Limb (tissue), 2 donors: Measurements from ENCODE around the gene LDB2.
"Not testable (repeated sequence)": the region's sequence is repeated elsewhere in the genome, so short reads cannot be mapped to it uniquely, and the experiment has no call there.

Experiments used
- DNase-seq, 2 donors: peaks; one replicate each; pipeline ENCODE4 v3.0.0-alpha.2; 2016; ENCODE audit errors: extremely low spot score in 2 of 2

LDB2 gene

GRCh38 chr4:16572161-16572560, 326.3 kb downstream of the LDB2 start:
- DNase-seq, result no peak

- DNase-seq, result no peak
Observed at GRCh38 chr4:16569790-16570189, 328.7 kb downstream of the LDB2 start.

DNA sequence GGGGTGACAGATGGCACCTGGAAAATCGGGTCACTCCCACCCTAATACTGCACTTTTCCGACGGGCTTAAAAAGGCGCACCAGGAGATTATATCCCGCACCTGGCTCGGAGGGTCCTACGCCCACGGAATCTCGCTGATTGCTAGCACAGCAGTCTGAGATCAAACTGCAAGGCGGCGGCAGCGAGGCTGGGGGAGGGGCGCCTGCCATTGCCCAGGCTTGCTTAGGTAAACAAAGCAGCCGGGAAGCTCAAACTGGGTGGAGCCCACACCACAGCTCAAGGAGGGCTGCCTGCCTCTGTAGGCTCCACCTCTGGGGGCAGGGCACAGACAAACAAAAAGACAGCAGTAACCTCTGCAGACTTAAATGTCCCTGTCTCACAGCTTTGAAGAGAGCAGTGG, 341.1 kb downstream of the LDB2 start:
- DNase-seq, result not testable (repeated sequence)

DNA sequence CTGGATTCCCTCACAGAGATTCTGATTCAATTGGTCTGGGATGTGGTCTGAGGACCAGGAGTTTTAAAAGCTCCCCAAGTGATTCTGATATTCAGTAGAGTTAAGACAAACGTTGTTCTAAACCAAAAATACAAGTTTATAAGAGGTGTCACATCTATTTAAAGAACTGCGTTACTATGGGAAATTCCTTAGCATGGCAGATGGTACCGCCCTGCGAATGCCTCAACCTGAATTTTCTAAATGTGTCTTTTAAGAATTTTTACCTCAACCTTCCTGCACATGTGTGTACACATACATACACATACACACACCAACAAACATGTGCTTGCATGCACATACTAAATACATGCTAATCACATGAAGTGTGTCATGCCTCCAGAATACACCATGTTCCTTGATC, 343.3 kb downstream of the LDB2 start:
- DNase-seq, result no peak

GRCh38 chr4:16550531-16550930, 347.9 kb downstream of the LDB2 start:
- no peak for DNase-seq

DNA sequence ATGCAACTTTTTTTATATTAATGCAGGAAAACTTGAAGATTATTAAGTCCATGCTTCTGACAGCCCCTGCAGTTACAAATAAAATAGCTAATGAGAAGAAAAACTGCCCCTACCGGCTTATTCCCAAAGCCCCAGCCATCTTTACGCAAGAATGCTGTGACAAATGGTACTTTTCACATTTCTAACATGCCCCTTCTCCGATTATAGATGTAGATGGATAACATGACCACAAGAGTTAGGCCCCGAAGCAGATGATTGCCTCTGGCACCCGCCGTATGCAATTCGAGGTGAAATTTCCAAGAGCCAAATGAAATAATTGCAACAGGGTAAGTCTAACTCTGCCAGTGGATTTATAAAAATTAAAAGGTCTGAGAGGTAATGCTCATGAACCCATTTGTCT, 352.8 kb downstream of the LDB2 start:
- DNase-seq, result no peak

GRCh38 chr4:16544869-16545268, 353.6 kb downstream of the LDB2 start:
- no peak for DNase-seq

DNA sequence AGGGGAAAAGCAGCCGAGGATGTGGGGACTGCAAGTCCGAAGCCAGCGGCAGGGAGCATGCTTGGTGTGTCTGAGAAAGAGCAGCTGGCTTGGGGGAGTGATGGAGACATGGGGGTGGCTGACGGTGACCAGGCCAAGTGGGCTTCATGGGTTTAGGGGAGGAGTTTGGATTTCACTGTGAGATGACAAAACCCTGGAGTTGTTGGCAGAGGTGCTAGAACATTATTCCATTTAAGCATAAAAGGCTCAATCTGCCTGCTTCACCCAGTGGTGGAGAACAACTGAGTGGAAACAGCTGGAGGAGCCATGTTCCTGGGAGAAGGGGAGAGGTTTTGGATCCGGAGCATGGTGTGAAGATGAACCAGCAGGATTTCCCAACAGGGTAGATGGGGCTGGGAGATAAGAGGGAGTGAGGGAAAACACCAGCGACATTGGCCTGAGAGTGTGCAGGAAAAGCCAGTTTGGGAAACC, 354.2 kb downstream of the LDB2 start:
- DNase-seq, result no peak

- no peak for DNase-seq
Observed at GRCh38 chr4:16537926-16538325, 360.5 kb downstream of the LDB2 start.

- DNase-seq, result peak in 1 of 2 donors; percentile 34
Observed at GRCh38 chr4:16532240-16532970, 366.0 kb downstream of the LDB2 start.

GRCh38 chr4:16530688-16531635, 367.5 kb downstream of the LDB2 start:
- DNase-seq, result no peak

- peak; percentile 36 to 66 for DNase-seq
Observed at GRCh38 chr4:16524911-16525554, 373.4 kb downstream of the LDB2 start.

DNA sequence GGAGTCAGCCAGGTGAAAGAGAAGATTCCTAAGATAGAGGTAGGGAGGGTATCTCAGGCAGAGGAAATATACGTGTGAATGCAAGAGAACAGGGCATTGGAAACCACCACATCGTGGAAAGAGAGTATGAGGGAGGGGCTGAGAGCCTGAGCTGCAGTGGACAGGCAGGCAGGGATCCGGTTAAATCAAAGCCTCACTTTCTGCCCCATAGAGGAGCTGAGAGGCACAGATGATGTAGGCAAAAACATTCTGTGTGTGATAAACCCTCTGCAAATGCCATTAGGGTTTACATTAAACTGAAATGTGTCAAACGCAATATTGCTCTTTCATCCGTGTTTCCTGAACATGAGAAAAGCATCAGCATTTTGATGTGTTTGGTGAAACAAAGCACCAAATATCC, 374.0 kb downstream of the LDB2 start:
- no peak for DNase-seq

DNA sequence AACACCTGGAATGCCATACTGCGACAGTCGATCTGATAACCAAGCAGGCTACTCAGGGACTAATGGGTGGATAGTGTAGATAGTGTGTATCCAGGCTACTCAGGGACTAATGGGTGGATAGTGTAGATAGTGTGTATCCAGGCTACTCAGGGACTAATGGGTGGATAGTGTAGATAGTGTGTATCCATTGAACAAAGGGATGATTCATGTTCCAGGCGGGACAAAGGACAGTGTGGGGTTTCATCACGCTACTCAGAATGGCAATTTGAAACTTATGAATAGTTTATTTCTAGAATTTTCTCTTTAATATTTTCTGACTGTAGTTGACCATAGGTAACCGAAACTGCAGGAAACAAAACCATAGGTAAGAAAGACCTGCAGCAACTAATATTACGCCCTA, 374.9 kb downstream of the LDB2 start:
- DNase-seq, result not testable (repeated sequence)

- DNase-seq, result no peak
Observed at GRCh38 chr4:16521156-16521915, 377.1 kb downstream of the LDB2 start.

DNA sequence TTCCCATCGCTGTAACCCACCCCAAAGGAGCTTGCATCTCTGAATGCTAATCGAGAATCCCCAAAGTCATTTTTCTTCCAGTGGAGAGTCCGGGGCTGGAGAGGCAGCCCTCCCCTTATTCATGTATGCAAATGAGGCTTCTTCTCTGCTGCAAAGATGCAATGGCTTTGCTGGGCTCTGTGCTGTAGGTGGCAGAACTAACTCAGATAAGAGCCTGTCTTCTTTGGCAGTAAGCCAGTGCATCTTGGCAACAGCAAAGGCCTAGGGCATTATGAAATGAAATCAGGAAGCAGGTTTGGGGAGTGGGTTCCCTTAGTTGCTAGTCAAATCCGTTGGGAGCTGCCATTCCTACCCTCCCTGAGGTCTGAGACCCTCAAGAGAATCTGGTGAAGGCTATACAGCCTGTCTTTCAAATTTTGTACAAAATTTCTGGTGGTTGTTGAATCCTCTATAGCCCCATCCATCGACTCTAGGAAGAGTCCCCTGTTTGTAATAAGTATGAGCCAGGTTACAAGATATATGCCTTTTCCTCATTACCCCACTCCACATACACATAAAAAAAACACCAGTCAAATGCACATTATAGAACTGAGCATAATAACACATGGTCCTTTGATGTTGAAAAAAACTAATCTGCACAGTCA, 381.5 kb downstream of the LDB2 start:
- peak; percentile 31 to 72 for DNase-seq

DNA sequence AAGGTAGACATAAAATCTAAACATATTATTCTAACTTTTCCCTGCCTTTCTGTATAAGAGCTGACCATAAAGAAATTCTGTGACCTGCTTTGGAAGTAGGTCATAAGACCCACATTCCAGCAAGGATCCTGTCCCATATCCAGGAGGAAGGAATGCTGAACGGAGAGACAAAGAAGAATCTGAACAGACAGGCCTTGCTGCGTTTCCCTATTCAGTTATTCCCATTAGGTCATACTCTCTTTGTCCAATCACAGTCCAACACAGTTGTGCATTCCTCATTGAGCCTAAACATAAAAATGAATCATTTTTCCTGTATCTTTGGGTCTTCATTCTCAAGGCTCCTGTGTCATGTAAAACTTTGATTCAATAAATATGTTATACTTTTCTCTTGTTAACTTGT, 384.6 kb downstream of the LDB2 start:
- no peak for DNase-seq

GRCh38 chr4:16508968-16509367, 389.5 kb downstream of the LDB2 start:
- no peak for DNase-seq

- no peak for DNase-seq
Observed at GRCh38 chr4:16505726-16506125, 392.7 kb downstream of the LDB2 start.

- no peak for DNase-seq
Observed at GRCh38 chr4:16505267-16505666, 393.2 kb downstream of the LDB2 start.
